Karpas-422 (cell line): ENCODE data around the gene GSTT2B. TPM values are rescaled to one million over a fixed set of nuclear protein-coding genes. Genes with fewer than 3 reads are reported as not detected.
"Not testable (repeated sequence)": the region's sequence is repeated elsewhere in the genome, so short reads cannot be mapped to it uniquely, and the experiment has no call there.

ENCODE experiments used
- DNase-seq: peaks from one replicate; pipeline ENCODE4 v3.0.0-alpha.2; 2015
- H2AFZ ChIP-seq: fragments of 200-600 bp; sonication (generic); 2 replicates; pipeline ENCODE4 v1.6.1; 2014; ENCODE audit warnings: antibody characterized with exemption, low read length, mixed read lengths
- H3K27ac ChIP-seq: fragments of 200-600 bp; sonication (generic); 2 replicates; pipeline ENCODE4 v1.5.1; 2014; ENCODE audit warnings: mild to moderate bottlenecking, low read length, moderate library complexity
- H3K27me3 ChIP-seq: fragments of 200-600 bp; sonication (generic); 2 replicates; pipeline ENCODE4 v1.6.1; 2014; ENCODE audit warnings: low read length, mixed read lengths
- H3K36me3 ChIP-seq: fragments of 200-600 bp; sonication (generic); 2 replicates; pipeline ENCODE4 v1.6.1; 2014; ENCODE audit warnings: low read length, mixed read lengths; ENCODE audit not compliant: insufficient read depth
- H3K4me1 ChIP-seq: fragments of 200-600 bp; sonication (generic); 2 replicates; pipeline ENCODE4 v1.6.1; 2014; ENCODE audit warnings: mild to moderate bottlenecking, low read length, mixed read lengths
- H3K4me2 ChIP-seq: fragments of 200-600 bp; sonication (generic); 2 replicates; pipeline ENCODE4 v1.6.1; 2014; ENCODE audit warnings: low read length, low read depth, mild to moderate bottlenecking; ENCODE audit not compliant: poor library complexity, severe bottlenecking
- H3K4me3 ChIP-seq: fragments of 200-600 bp; sonication (generic); 2 replicates; pipeline ENCODE4 v1.5.1; 2014; ENCODE audit warnings: mild to moderate bottlenecking, antibody characterized with exemption, low read length, mixed read lengths
- H3K79me2 ChIP-seq: fragments of 200-600 bp; sonication (generic); 2 replicates; pipeline ENCODE4 v1.6.1; 2014; ENCODE audit warnings: mild to moderate bottlenecking, low read length, mixed read lengths
- H3K9ac ChIP-seq: fragments of 200-600 bp; sonication (generic); 2 replicates; pipeline ENCODE4 v1.6.0; 2014; ENCODE audit warnings: low read length
- H3K9me2 ChIP-seq: fragments of 200-600 bp; sonication (generic), shearing (Covaris generic); replicated peaks from 2 replicates; pipeline ENCODE4 v1.6.0; 2014; ENCODE audit warnings: mild to moderate bottlenecking, low read length, moderate library complexity; ENCODE audit not compliant: insufficient read depth
- H3K9me3 ChIP-seq: fragments of 300-700, 200-600 bp; sonication (generic); 2 replicates; pipeline ENCODE4 v1.6.1; 2014; ENCODE audit warnings: low read length, mixed read lengths
- H4K20me1 ChIP-seq: fragments of 200-600 bp; sonication (generic); 2 replicates; pipeline ENCODE4 v1.6.1; 2014; ENCODE audit warnings: mild to moderate bottlenecking, antibody characterized with exemption, low read length, low read depth; ENCODE audit not compliant: insufficient read depth
- total RNA-seq: library from RNA; depleted of rRNA; stranded (reverse); fragments of >200 nt; shearing (Covaris generic); gene quantifications from 2 replicates; pipeline ENCODE4 v1.2.3, GENCODE V29; 2014; ENCODE audit warnings: low replicate concordance

The GSTT2B gene
- total RNA-seq, 1 experiment from 2014 or later: not detected

DNA sequence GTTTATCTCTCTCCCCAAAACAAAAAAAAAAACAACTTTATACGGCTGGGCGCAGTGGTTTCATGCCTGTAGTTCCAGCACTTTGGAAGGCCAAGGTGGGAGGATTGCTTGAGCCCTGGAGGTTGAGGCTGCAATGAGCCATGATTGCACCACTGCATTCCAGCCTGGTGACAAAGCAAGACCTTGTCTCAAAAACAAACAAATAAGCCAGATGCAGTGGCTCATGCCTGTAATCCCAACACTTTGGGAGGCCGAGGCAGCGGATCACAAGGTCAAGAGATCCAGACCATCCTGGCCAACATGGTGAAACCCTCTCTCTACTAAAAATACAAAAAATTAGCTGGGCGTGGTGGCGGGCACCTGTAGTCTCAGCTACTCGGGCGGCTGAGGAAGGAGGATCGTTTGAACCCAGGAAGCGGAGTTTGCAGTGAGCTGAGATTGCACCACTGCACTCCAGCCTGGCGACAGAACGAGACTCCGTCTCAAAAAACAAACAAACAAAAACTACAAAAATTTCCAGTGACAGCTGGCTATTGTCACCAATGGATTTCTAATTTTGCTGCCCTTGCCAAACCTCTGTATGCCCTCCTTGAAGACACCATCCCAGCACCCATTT lies 39.3 kb downstream of the GSTT2B start:
- not testable (repeated sequence) for H3K9ac ChIP-seq, H3K4me3 ChIP-seq, H3K27ac ChIP-seq, H2AFZ ChIP-seq, H3K9me3 ChIP-seq, H3K4me1 ChIP-seq, H3K79me2 ChIP-seq, H3K9me2 ChIP-seq, H3K27me3 ChIP-seq, H3K4me2 ChIP-seq, H4K20me1 ChIP-seq
- DNase-seq: peak; percentile 19
- peaks cover 22% of the 10 kb centered on the region for H3K36me3 ChIP-seq

DNA sequence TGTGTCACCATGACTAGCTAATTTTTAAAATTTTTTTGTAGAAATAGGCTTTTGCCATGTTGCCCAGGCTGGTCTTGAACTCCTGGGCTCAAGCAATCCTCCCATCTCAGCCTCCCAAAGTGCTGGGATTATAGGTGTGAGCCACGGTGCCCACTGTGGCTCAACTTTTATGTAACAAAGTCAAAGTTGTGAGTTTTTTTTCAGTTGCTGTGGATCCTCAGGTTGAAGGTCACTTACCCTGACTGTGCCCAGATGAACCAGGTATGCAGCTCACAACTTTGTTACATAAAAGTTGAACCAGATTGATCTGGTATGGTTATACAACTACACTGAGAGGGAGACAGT lies 40.8 kb downstream of the GSTT2B start:
- H3K36me3 ChIP-seq: peaks cover 13% of the 10 kb centered on the region
- not testable (repeated sequence) for H3K9me3 ChIP-seq, H2AFZ ChIP-seq, H3K27ac ChIP-seq, H3K27me3 ChIP-seq, DNase-seq, H3K9me2 ChIP-seq, H3K79me2 ChIP-seq, H3K4me2 ChIP-seq, H3K4me1 ChIP-seq, H4K20me1 ChIP-seq, H3K9ac ChIP-seq, H3K4me3 ChIP-seq

DNA sequence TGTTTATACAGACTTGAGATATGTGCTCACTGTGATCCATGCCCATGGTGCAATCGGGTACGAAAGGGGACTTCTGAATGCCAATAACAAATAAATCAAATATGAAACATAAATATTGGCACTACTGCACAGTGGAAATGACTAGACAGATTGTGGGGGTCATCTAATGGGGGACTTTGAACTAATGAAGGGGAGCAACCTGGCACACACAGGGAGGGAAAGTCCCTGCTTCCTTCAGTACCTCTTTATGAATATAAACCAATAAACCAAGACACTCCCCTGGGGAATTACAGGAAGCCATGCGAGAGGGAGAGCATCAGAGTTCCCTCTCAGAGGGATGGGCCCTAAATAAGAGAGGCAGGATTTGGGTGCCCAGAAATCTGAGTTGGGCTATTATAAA lies 45.7 kb downstream of the GSTT2B start:
- Histone ChIP-seq H3K4me2 (no peak overlapping the region), H3K79me2 (no peaks in the 10 kb centered on the region; the same call in 1 of the 2 replicates), H3K9ac (no peak overlapping the region), H4K20me1 (no peaks in the 10 kb centered on the region), H3K36me3 (no peaks in the 10 kb centered on the region), H3K9me3 (no peaks in the 10 kb centered on the region), H3K4me3 (no peak overlapping the region), H3K27ac (no peak overlapping the region), H3K4me1 (peaks cover 18% of the 10 kb centered on the region), H3K9me2 (no peaks in the 10 kb centered on the region), H3K27me3 (no peaks in the 10 kb centered on the region), H2AFZ (no peak overlapping the region)
- DNase-seq: peak; percentile 40

DNA sequence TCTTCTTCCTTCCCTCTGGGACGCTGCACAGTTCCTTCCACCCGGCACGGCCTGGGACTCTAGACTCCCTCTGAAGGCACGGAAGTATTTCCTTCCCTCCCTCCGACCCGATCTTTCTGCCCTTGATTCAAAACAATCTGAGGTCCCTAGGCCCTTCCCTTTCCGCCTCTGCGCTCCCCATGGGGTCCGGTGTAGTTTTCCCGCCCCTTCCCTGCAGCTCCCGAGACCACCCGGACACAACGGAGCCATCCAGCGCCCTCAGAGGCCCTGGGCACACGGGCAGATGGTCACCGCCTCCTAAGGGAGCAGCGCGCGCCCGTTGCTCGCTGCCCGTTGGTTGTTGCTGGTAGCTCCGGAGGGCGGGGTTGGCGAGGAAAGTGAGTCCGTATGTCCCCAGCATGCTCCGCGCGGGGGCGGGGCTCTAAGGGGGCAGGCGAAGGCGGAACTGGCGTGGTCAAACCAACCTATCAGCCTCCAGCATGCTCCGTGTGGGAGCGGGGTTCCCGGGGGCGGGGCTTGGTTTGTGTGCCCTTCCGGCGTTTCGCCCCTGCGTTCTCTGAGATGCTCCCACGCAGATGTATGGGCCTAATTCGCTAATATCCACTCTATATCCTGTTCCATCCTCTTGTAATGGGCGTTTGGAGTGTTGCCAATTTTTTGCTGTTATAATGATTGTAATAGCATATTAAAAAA lies 47.2 kb downstream of the GSTT2B start:
- Histone ChIP-seq H3K36me3 (no peaks in the 10 kb centered on the region), H2AFZ (peak overlapping the region; percentile 43; the same call in 1 of the 2 replicates), H4K20me1 (no peaks in the 10 kb centered on the region), H3K4me3 (peak overlapping the region; percentile 88), H3K27me3 (no peaks in the 10 kb centered on the region), H3K9ac (peak overlapping the region; percentile 94), H3K9me2 (no peaks in the 10 kb centered on the region), H3K27ac (peak overlapping the region; percentile 81), H3K9me3 (no peaks in the 10 kb centered on the region), H3K4me2 (peak overlapping the region; percentile 95), H3K4me1 (peaks cover 18% of the 10 kb centered on the region), H3K79me2 (no peaks in the 10 kb centered on the region; the same call in 1 of the 2 replicates)
- DNase-seq: peak; percentile 100

DNA sequence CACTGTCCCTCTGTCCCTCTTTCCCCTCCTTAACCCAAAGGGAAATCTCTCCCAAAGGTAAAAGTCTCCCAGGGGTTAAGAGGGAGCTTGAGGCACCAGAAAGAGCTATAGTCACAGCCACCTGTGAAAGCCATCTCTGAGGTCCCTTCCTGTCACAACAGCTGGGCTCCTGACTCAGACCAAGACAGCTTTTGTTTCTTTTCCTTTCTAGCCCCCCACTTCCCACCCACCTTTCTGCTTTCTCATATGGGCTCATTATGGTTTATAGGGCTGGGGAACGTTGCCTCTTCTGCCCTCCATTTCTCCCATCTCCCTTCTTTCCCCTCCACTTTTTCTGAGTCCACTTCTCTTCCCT lies 47.7 kb downstream of the GSTT2B start:
- H3K9ac ChIP-seq: peak overlapping the region; percentile 94

DNA sequence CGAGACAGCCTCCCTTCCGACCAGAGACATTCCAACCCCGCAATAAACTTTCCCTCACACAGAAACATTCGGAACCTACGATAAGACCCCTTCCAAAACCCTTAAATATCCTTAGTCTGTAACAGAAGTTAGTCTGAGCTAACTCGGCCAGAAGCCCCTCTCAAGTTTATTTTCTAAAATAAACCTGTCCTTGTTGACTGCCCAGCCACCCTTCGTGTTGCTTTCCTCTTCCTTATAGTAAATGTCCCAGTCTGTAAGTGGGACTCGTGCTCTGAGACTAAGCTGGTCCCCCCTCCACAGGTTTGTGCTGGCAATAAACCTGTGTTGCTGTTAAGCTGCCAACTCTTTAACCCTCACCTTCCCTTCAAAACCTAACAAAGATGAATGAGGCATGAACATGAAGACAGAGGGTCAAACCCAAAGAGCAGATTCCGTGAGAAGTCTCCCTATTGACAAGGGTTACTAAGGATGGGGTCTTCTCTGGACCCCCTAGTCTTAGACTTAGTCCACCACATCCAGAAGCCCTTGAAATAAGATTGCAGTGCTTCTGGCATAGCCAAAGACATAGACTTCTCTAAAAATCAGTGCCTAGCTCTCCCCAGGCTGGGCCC lies 48.6 kb downstream of the GSTT2B start:
- DNase-seq: peak; percentile 40
- Histone ChIP-seq H3K27ac (no peak overlapping the region), H4K20me1 (no peaks in the 10 kb centered on the region), H3K79me2 (no peaks in the 10 kb centered on the region; the same call in 1 of the 2 replicates), H3K4me2 (peak overlapping the region; percentile 95), H3K4me3 (no peak overlapping the region), H3K9ac (peak overlapping the region; percentile 94), H3K27me3 (no peaks in the 10 kb centered on the region), H3K9me2 (no peaks in the 10 kb centered on the region), H2AFZ (no peak overlapping the region), H3K4me1 (peaks cover 18% of the 10 kb centered on the region), H3K36me3 (no peaks in the 10 kb centered on the region), H3K9me3 (no peaks in the 10 kb centered on the region)

More for the DNA sequence above, 47.7 kb downstream of the GSTT2B start:
- DNase-seq: peak; percentile 53
- H2AFZ ChIP-seq: peak overlapping the region; percentile 43; the same call in 1 of the 2 replicates
- peak overlapping the region; percentile 81 for H3K27ac ChIP-seq
- H3K4me1 ChIP-seq: peaks cover 18% of the 10 kb centered on the region
- peak overlapping the region; percentile 95 for H3K4me2 ChIP-seq
- H3K36me3 ChIP-seq: no peaks in the 10 kb centered on the region
- no peaks in the 10 kb centered on the region for H3K9me3 ChIP-seq
- H3K79me2 ChIP-seq: no peaks in the 10 kb centered on the region; the same call in 1 of the 2 replicates
- H3K9me2 ChIP-seq: no peaks in the 10 kb centered on the region
- no peaks in the 10 kb centered on the region for H4K20me1 ChIP-seq
- no peaks in the 10 kb centered on the region for H3K27me3 ChIP-seq
- peak overlapping the region; percentile 88 for H3K4me3 ChIP-seq

DNA sequence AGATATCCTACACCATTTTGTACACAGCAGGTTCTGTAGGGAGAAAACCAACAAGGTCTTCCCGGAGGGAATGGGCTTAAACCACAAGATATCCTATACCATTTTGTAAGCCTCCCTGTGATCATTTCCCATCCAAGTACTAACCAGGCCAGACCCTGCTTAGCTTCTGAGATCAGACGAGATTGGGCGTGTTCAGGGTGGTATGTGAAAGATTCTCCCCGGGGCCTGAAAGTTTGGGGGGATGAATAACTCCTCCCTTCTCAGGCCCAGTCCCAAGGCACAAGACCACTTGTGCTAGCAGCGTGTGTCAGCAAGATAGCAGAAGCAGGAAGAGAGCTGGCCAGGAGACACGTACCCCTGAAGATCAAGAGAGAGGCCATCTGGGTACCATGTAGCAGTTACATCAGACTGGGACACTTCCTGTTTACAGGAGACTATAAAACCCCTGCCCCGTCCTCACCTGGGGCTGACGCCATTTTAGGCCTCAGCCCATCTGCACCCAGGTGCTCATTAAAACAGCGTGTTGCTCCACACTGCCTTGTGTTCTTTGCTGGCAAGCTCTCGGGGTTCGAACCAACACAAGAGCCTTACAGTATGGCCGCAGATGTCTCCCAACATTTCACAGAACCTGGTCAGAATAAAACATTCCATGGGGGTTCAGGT lies 49.5 kb downstream of the GSTT2B start:
- no peaks in the 10 kb centered on the region for H3K27me3 ChIP-seq
- no peak for DNase-seq
- no peaks in the 10 kb centered on the region for H3K36me3 ChIP-seq
- peaks cover 18% of the 10 kb centered on the region for H3K4me1 ChIP-seq
- H3K9ac ChIP-seq: no peak overlapping the region
- no peaks in the 10 kb centered on the region; the same call in 1 of the 2 replicates for H3K79me2 ChIP-seq
- H2AFZ ChIP-seq: no peak overlapping the region
- H3K9me2 ChIP-seq: no peaks in the 10 kb centered on the region
- H3K9me3 ChIP-seq: no peaks in the 10 kb centered on the region
- H4K20me1 ChIP-seq: no peaks in the 10 kb centered on the region
- no peak overlapping the region for H3K4me2 ChIP-seq
- H3K4me3 ChIP-seq: no peak overlapping the region
- H3K27ac ChIP-seq: no peak overlapping the region
